CD14-positive monocyte (primary cell): ENCODE data around the gene NXNL2. TPM values are rescaled to one million over a fixed set of nuclear protein-coding genes. Genes with fewer than 3 reads are reported as not detected.

Experiments
- DNase-seq, 3 donors: peaks; one replicate each; pipeline ENCODE4 v3.0.0-alpha.2; 2011 to 2022
- H2AFZ ChIP-seq: 2 replicates; pipeline ENCODE4 v1.6.0; 2012; ENCODE audit warnings: mild to moderate bottlenecking, low read depth, low read length, inconsistent platforms; ENCODE audit not compliant: insufficient read depth, poor library complexity, severe bottlenecking
- H3K27ac ChIP-seq, 2 donors: 1 replicate in 1 of 2; 2 replicates in 1 of 2; pipeline ENCODE4 v1.5.1; 2012 to 2013; ENCODE audit warnings: low read length in 2 of 2, control low read depth in 1 of 2, inconsistent platforms in 1 of 2, low read depth in 1 of 2, mild to moderate bottlenecking in 1 of 2
- H3K27me3 ChIP-seq, 2 donors: one replicate each; pipeline versions ENCODE4 v1.6.0 to v1.6.1; 2011 to 2013; ENCODE audit warnings: low read length in 2 of 2; ENCODE audit not compliant: control insufficient read depth in 2 of 2, insufficient read depth in 2 of 2
- H3K36me3 ChIP-seq, 2 donors: replicated peaks in 1 of 2; 1 replicate in 1 of 2; 2 replicates in 1 of 2; pipeline versions ENCODE4 v1.5.1 to v1.6.1; 2012 to 2013; ENCODE audit warnings: low read length in 2 of 2, control low read depth in 1 of 2, inconsistent platforms in 1 of 2, mild to moderate bottlenecking in 1 of 2; ENCODE audit not compliant: insufficient read depth in 2 of 2, control insufficient read depth in 1 of 2
- H3K4me1 ChIP-seq, 2 donors: 1 replicate in 1 of 2; 2 replicates in 1 of 2; pipeline versions ENCODE4 v1.5.1 to v1.6.1; 2012 to 2013; ENCODE audit warnings: low read length in 2 of 2, control low read depth in 1 of 2, inconsistent platforms in 1 of 2, mild to moderate bottlenecking in 1 of 2, moderate library complexity in 1 of 2; ENCODE audit not compliant: insufficient read depth in 2 of 2, control insufficient read depth in 1 of 2
- H3K4me2 ChIP-seq: replicated peaks from 2 replicates; pipeline ENCODE3; 2012; ENCODE audit warnings: low read length, moderate library complexity, mild to moderate bottlenecking; ENCODE audit not compliant: poor library complexity, severe bottlenecking; ENCODE audit errors: extremely low read depth
- H3K4me3 ChIP-seq, 3 experiments: fragments of 200-600 bp in 1 of 3; sonication (generic) in 1 of 3; replicated peaks in 1 of 3; 1 replicate in 2 of 3; 2 replicates in 1 of 3; pipeline ENCODE4 v1.5.1; 2011 to 2013; ENCODE audit warnings: low read length in 3 of 3, mild to moderate bottlenecking in 3 of 3, control low read depth in 2 of 3, low read depth in 2 of 3, inconsistent platforms in 1 of 3, moderate library complexity in 1 of 3
- H3K79me2 ChIP-seq: 2 replicates; pipeline ENCODE4 v1.6.0; 2012; ENCODE audit warnings: mild to moderate bottlenecking, control low read depth, inconsistent platforms, low read length, moderate library complexity; ENCODE audit not compliant: insufficient read depth
- H3K9ac ChIP-seq: 2 replicates; pipeline ENCODE4 v1.6.0; 2017; ENCODE audit warnings: low read length, mild to moderate bottlenecking; ENCODE audit not compliant: insufficient read depth, poor library complexity, severe bottlenecking
- H3K9me3 ChIP-seq, 2 donors: replicated peaks in 1 of 2; 1 replicate in 1 of 2; 2 replicates in 1 of 2; pipeline versions ENCODE4 v1.5.1 to v1.6.1; 2012 to 2013; ENCODE audit warnings: low read length in 2 of 2, control low read depth in 1 of 2; ENCODE audit not compliant: control insufficient read depth in 1 of 2, insufficient read depth in 1 of 2
- H4K20me1 ChIP-seq: 2 replicates; pipeline ENCODE4 v1.6.0; 2012; ENCODE audit warnings: mild to moderate bottlenecking, low read length, control low read depth, moderate library complexity; ENCODE audit not compliant: insufficient read depth
- H3K27ac Mint-ChIP-seq, 7 donors: one replicate each; pipeline ENCODE4 v1.8.0; 2020; ENCODE audit warnings: mild to moderate bottlenecking in 7 of 7, mixed read lengths in 7 of 7, moderate library complexity in 6 of 7, inconsistent platforms in 2 of 7
- H3K27me3 Mint-ChIP-seq, 3 donors: one replicate each; pipeline ENCODE4 v1.8.0; 2021 to 2022; ENCODE audit warnings: low read depth in 3 of 3, mild to moderate bottlenecking in 3 of 3, mixed read lengths in 3 of 3, moderate library complexity in 3 of 3, inconsistent platforms in 1 of 3
- H3K36me3 Mint-ChIP-seq, 2 donors: one replicate each; pipeline ENCODE4 v1.8.0; 2020; ENCODE audit warnings: mixed read lengths in 2 of 2, inconsistent platforms in 1 of 2, mild to moderate bottlenecking in 1 of 2
- H3K4me1 Mint-ChIP-seq: one replicate; pipeline ENCODE4 v1.8.0; 2020; ENCODE audit warnings: mild to moderate bottlenecking, mixed read lengths
- H3K4me3 Mint-ChIP-seq, 2 donors: one replicate each; pipeline ENCODE4 v1.8.0; 2020; ENCODE audit warnings: mild to moderate bottlenecking in 2 of 2, mixed read lengths in 2 of 2, moderate library complexity in 1 of 2
- H3K9me3 Mint-ChIP-seq, 7 donors: one replicate each; pipeline ENCODE4 v1.8.0; 2020 to 2022; ENCODE audit warnings: mixed read lengths in 7 of 7, mild to moderate bottlenecking in 6 of 7, moderate library complexity in 6 of 7, inconsistent platforms in 2 of 7
- CTCF ChIP-seq: fragments of 200-600 bp; IDR thresholded peaks from one replicate; pipeline ENCODE4 v1.8.0; 2022; ENCODE audit warnings: antibody characterized with exemption, mild to moderate bottlenecking
- WGBS: methylation state at CpG from one replicate; pipeline ENCODE4 v1.1.5; 2013; ENCODE audit warnings: missing lambda C conversion rate; ENCODE audit not compliant: insufficient coverage; 5-methylcytosine and 5-hydroxymethylcytosine counted together
- intact Hi-C, 2 donors: fragments of 100-400 bp; cut with micrococcal nuclease; formaldehyde crosslinking; loops; one replicate each; pipeline versions ENCODE4 v1.15.0 to v1.15.1; 2023
- polyA plus RNA-seq, 3 donors: library from polyadenylated mRNA; depleted of rRNA in 1 of 3; unstranded in 2 of 3; stranded (reverse) in 1 of 3; fragments of 300-500 nt in 2 of 3; fragments of >200 nt in 1 of 3; fragmentation: Illumina TruSeq in 2 of 3; gene quantifications; 1 replicate in 2 of 3; 2 replicates in 1 of 3; pipeline ENCODE4 v1.2.3, GENCODE V29; 2012 to 2021

NXNL2 gene
- polyA plus RNA-seq, 3 donors, result not detected

- H3K4me1 Mint-ChIP-seq, result peaks cover 9% of the 10 kb centered on the region
- peaks cover 0 to 2% (median 0%) of the 10 kb centered on the region in 7 donors for H3K9me3 Mint-ChIP-seq
- peaks cover 2 to 12% (median 4%) of the 10 kb centered on the region in 3 donors for H3K27me3 Mint-ChIP-seq
- no peak for DNase-seq
- no peak overlapping the region for H3K9ac ChIP-seq
- H3K9me3 ChIP-seq, result no peaks in the 10 kb centered on the region
- no peak overlapping the region for H3K27ac Mint-ChIP-seq
- H4K20me1 ChIP-seq, result no peaks in the 10 kb centered on the region
- intact Hi-C loops, result no loop called here
- no peaks in the 10 kb centered on the region for H3K36me3 ChIP-seq
- no peaks in the 10 kb centered on the region for H3K27me3 ChIP-seq
- H2AFZ ChIP-seq, result no peak overlapping the region
- 0% methylated on average over 1 of the region's 4 CpGs for WGBS
- no peak for TF ChIP-seq CTCF
- no peak overlapping the region for H3K4me3 ChIP-seq
- no peak overlapping the region for H3K27ac ChIP-seq
- no peak overlapping the region for H3K4me3 Mint-ChIP-seq
- no peaks in the 10 kb centered on the region for H3K4me1 ChIP-seq
- H3K36me3 Mint-ChIP-seq, result no peaks in the 10 kb centered on the region
- no peak overlapping the region for H3K4me2 ChIP-seq
- no peaks in the 10 kb centered on the region for H3K79me2 ChIP-seq
These were observed 13.7 kb upstream of the NXNL2 start for GRCh38 chr9:88521308-88521707.

- DNase-seq, result no peak
- intact Hi-C loops, result no loop called here
- Histone ChIP-seq H3K79me2 (no peaks in the 10 kb centered on the region), H3K4me2 (no peak overlapping the region), H2AFZ (no peak overlapping the region), H4K20me1 (no peaks in the 10 kb centered on the region), H3K4me1 (no peaks in the 10 kb centered on the region), H3K4me3 (no peak overlapping the region), H3K36me3 (no peaks in the 10 kb centered on the region), H3K27me3 (no peaks in the 10 kb centered on the region), H3K27ac (no peak overlapping the region), H3K9me3 (no peaks in the 10 kb centered on the region), H3K9ac (no peak overlapping the region)
- peaks cover 0 to 2% (median 0%) of the 10 kb centered on the region in 7 donors for H3K9me3 Mint-ChIP-seq
- no peaks in the 10 kb centered on the region for H3K36me3 Mint-ChIP-seq
- TF ChIP-seq CTCF, result no peak
- peaks cover 2 to 13% (median 4%) of the 10 kb centered on the region in 3 donors for H3K27me3 Mint-ChIP-seq
- H3K4me1 Mint-ChIP-seq, result peaks cover 9% of the 10 kb centered on the region
- WGBS, result no CpG with 5 or more reads among the region's 4 CpGs
- no peak overlapping the region for H3K27ac Mint-ChIP-seq
- no peak overlapping the region for H3K4me3 Mint-ChIP-seq
These were observed 12.6 kb upstream of the NXNL2 start for GRCh38 chr9:88522360-88522759.
